Trophoblast cell (in vitro differentiated cells and primary cell): ENCODE results near the gene ANKRD12.

Experiments
- DNase-seq, 2 donors: peaks; one replicate each; pipeline ENCODE4 v3.0.0-alpha.2; 2016
- H2AFZ ChIP-seq: 2 replicates; pipeline ENCODE4 v1.6.1; 2013; ENCODE audit warnings: low read length, moderate library complexity, mild to moderate bottlenecking; ENCODE audit not compliant: insufficient read depth, poor library complexity
- H2AK5ac ChIP-seq: 2 replicates; pipeline ENCODE4 v1.6.1; 2013; ENCODE audit warnings: mild to moderate bottlenecking, low read length
- H2BK120ac ChIP-seq: 2 replicates; pipeline ENCODE4 v1.6.1; 2013; ENCODE audit warnings: low read length, mild to moderate bottlenecking, moderate library complexity; ENCODE audit not compliant: insufficient read depth, poor library complexity
- H2BK12ac ChIP-seq: 2 replicates; pipeline ENCODE4 v1.6.1; 2013; ENCODE audit warnings: mild to moderate bottlenecking, low read length, moderate library complexity
- H2BK5ac ChIP-seq: 2 replicates; pipeline ENCODE4 v1.6.1; 2013; ENCODE audit warnings: low read length, low read depth, moderate library complexity, mild to moderate bottlenecking; ENCODE audit not compliant: poor library complexity
- H3K14ac ChIP-seq: 2 replicates; pipeline ENCODE4 v1.6.1; 2013; ENCODE audit warnings: mild to moderate bottlenecking, low read length
- H3K18ac ChIP-seq: 2 replicates; pipeline ENCODE4 v1.6.1; 2013; ENCODE audit warnings: mild to moderate bottlenecking, low read length
- H3K23ac ChIP-seq: 2 replicates; pipeline ENCODE4 v1.6.1; 2013; ENCODE audit warnings: low read length
- H3K27ac ChIP-seq: 2 replicates; pipeline ENCODE4 v1.5.1; 2013; ENCODE audit warnings: low read depth, mild to moderate bottlenecking, inconsistent platforms, low read length, moderate library complexity
- H3K27me3 ChIP-seq: 2 replicates; pipeline ENCODE4 v1.6.1; 2013; ENCODE audit warnings: inconsistent platforms, mild to moderate bottlenecking, low read length, moderate library complexity; ENCODE audit not compliant: insufficient read depth
- H3K36me3 ChIP-seq, 2 experiments: 1 replicate in 1 of 2; 2 replicates in 1 of 2; pipeline ENCODE4 v1.6.1; 2013; ENCODE audit warnings: low read length in 2 of 2, mild to moderate bottlenecking in 2 of 2, moderate library complexity in 1 of 2; ENCODE audit not compliant: insufficient read depth in 2 of 2, control insufficient read depth in 1 of 2
- H3K4ac ChIP-seq: 2 replicates; pipeline ENCODE4 v1.6.1; 2013; ENCODE audit warnings: low read depth, mild to moderate bottlenecking, low read length, moderate library complexity
- H3K4me1 ChIP-seq, 2 experiments: 1 replicate in 1 of 2; 2 replicates in 1 of 2; pipeline ENCODE4 v1.6.1; 2013; ENCODE audit warnings: low read length in 2 of 2, mild to moderate bottlenecking in 2 of 2, moderate library complexity in 1 of 2; ENCODE audit not compliant: insufficient read depth in 2 of 2, control insufficient read depth in 1 of 2
- H3K4me2 ChIP-seq: 2 replicates; pipeline ENCODE4 v1.6.1; 2013; ENCODE audit warnings: inconsistent platforms, mild to moderate bottlenecking, low read length, moderate library complexity
- H3K4me3 ChIP-seq: 2 replicates; pipeline ENCODE4 v1.5.1; 2013; ENCODE audit warnings: mild to moderate bottlenecking, low read depth, low read length, inconsistent platforms
- H3K79me1 ChIP-seq: one replicate; pipeline ENCODE4 v1.6.1; 2013; ENCODE audit warnings: low read length
- H3K79me2 ChIP-seq: 2 replicates; pipeline ENCODE4 v1.6.1; 2013; ENCODE audit warnings: low read length, mild to moderate bottlenecking; ENCODE audit not compliant: control insufficient read depth, insufficient read depth, poor library complexity
- H3K9ac ChIP-seq: 2 replicates; pipeline ENCODE4 v1.6.1; 2013; ENCODE audit warnings: mild to moderate bottlenecking, low read length
- H3K9me3 ChIP-seq: 2 replicates; pipeline ENCODE4 v1.6.1; 2013; ENCODE audit warnings: low read depth, mild to moderate bottlenecking, control low read depth, inconsistent platforms, low read length; ENCODE audit not compliant: insufficient read depth
- H4K12ac ChIP-seq: 2 replicates; pipeline ENCODE4 v1.6.1; 2013; ENCODE audit warnings: low read depth, mild to moderate bottlenecking, low read length, moderate library complexity
- H4K8ac ChIP-seq: 2 replicates; pipeline ENCODE4 v1.6.1; 2013; ENCODE audit warnings: low read depth, mild to moderate bottlenecking, low read length, moderate library complexity
- H4K91ac ChIP-seq: one replicate; pipeline ENCODE4 v1.6.1; 2013; ENCODE audit warnings: low read depth, mild to moderate bottlenecking, low read length, moderate library complexity
- WGBS: extraction: QIAGEN DNeasy Blood & Tissue Kit; methylation state at CpG from one replicate; pipeline ENCODE4 v1.1.7; 2013; ENCODE audit warnings: missing lambda C conversion rate; ENCODE audit not compliant: insufficient read length, insufficient coverage; ENCODE audit errors: extremely low coverage; 5-methylcytosine and 5-hydroxymethylcytosine counted together

ANKRD12 gene

GRCh38 chr18:9132628-9133027 lies 4.0 kb upstream of the ANKRD12 start:
- no CpG with 5 or more reads among the region's 4 CpGs for WGBS
- Histone ChIP-seq H3K4me2 (no peak overlapping the region), H3K23ac (no peak overlapping the region), H3K14ac (no peak overlapping the region), H3K9ac (peak overlapping the region; percentile 17), H4K12ac (no peak overlapping the region), H3K79me1 (peaks cover 11% of the 10 kb centered on the region), H4K91ac (no peak overlapping the region), H3K79me2 (peaks cover 8% of the 10 kb centered on the region), H3K36me3 (peaks cover 7 to 11% of the 10 kb centered on the region in 2 experiments), H3K4me3 (no peak overlapping the region), H4K8ac (no peak overlapping the region), H3K27me3 (no peaks in the 10 kb centered on the region), H3K18ac (no peak overlapping the region), H3K9me3 (peaks cover 3% of the 10 kb centered on the region), H3K27ac (no peak overlapping the region), H2AK5ac (no peak overlapping the region), H2AFZ (no peak overlapping the region), H2BK120ac (no peak overlapping the region), H2BK5ac (no peak overlapping the region), H3K4me1 (peaks cover 0 to 3% of the 10 kb centered on the region in 2 experiments), H3K4ac (no peak overlapping the region), H2BK12ac (no peak overlapping the region)
- DNase-seq = no peak

- H2BK5ac ChIP-seq = no peak overlapping the region
- peaks cover 0 to 5% of the 10 kb centered on the region in 2 experiments for H3K4me1 ChIP-seq
Observed at GRCh38 chr18:9133225-9133624, 3.4 kb upstream of the ANKRD12 start.

DNA sequence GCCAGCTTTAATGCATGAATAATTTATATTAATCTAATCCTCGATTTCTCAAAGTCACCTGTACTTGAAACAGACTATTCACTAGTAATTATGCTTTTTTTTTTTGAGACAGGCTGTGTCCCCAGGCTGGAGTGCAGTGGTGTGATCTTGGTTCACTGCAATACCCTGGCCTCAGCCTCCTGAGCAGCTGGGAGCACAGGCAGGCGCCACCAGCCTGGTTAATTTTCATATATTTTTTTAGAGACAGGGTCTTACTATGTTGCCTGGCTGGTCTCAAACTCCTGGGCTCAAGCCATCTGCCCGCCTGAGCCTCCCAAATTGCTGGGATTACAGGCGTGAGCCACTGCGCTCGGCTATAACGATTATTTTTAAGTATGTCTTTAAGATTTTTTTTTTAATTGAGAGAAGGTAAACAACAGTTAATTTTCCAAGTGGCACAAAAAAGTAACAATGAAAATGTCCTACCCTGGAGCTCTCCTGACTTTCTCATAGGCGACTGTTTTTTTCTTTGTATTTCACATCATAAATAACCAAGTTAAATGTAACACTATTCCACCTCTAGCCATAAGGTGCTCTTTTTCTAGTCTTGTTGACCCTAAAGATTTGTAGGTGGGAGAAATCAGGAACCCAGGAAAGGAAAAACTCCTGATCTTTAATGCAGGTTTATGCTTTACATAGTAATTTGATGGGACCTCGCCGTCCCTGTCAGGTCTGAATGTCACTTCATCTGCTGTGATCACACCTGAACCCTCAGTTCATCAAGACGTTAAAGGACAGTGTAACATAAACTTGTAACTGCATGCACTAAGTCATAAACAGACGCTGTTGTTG lies 1.3 kb upstream of the ANKRD12 start:
- Histone ChIP-seq H3K27me3 (no peaks in the 10 kb centered on the region), H3K9ac (peak overlapping the region; percentile 23), H3K9me3 (peaks cover 3% of the 10 kb centered on the region), H4K91ac (no peak overlapping the region), H3K79me2 (peaks cover 11% of the 10 kb centered on the region), H3K14ac (no peak overlapping the region), H3K4me2 (peak overlapping the region; percentile 86), H3K4me3 (peak overlapping the region; percentile 89), H2BK5ac (no peak overlapping the region), H3K79me1 (peaks cover 11% of the 10 kb centered on the region), H3K18ac (no peak overlapping the region), H3K4ac (no peak overlapping the region), H2BK120ac (no peak overlapping the region), H3K23ac (no peak overlapping the region), H2AFZ (peak overlapping the region; percentile 61), H2AK5ac (no peak overlapping the region), H3K4me1 (peaks cover 0 to 6% of the 10 kb centered on the region in 2 experiments), H4K8ac (no peak overlapping the region), H3K27ac (peak overlapping the region; percentile 82), H3K36me3 (peaks cover 3 to 6% of the 10 kb centered on the region in 2 experiments), H2BK12ac (no peak overlapping the region), H4K12ac (no peak overlapping the region)
- WGBS = no CpG with 5 or more reads among the region's 12 CpGs
- DNase-seq = no peak

More at GRCh38 chr18:9133225-9133624, 3.4 kb upstream of the ANKRD12 start:
- Histone ChIP-seq H3K4me2 (no peak overlapping the region), H4K8ac (no peak overlapping the region), H3K27me3 (no peaks in the 10 kb centered on the region), H4K91ac (no peak overlapping the region), H3K36me3 (peaks cover 7 to 10% of the 10 kb centered on the region in 2 experiments), H4K12ac (no peak overlapping the region), H3K79me2 (peaks cover 9% of the 10 kb centered on the region), H3K18ac (no peak overlapping the region), H3K79me1 (peaks cover 11% of the 10 kb centered on the region), H3K9ac (no peak overlapping the region), H3K23ac (no peak overlapping the region), H3K27ac (no peak overlapping the region), H3K14ac (no peak overlapping the region), H3K9me3 (peaks cover 3% of the 10 kb centered on the region), H3K4me3 (no peak overlapping the region), H2BK120ac (no peak overlapping the region), H2AFZ (no peak overlapping the region), H2AK5ac (no peak overlapping the region), H2BK12ac (no peak overlapping the region), H3K4ac (no peak overlapping the region)
- DNase-seq = peak; percentile 75 to 76
- no CpG with 5 or more reads among the region's 2 CpGs for WGBS

- H4K8ac ChIP-seq = peak overlapping the region; percentile 82
- H3K4ac ChIP-seq = no peak overlapping the region
- no peak overlapping the region for H3K23ac ChIP-seq
- H3K79me1 ChIP-seq = peaks cover 11% of the 10 kb centered on the region
- no peak overlapping the region for H2BK12ac ChIP-seq
- peak overlapping the region; percentile 20 for H2AK5ac ChIP-seq
- H4K12ac ChIP-seq = peak overlapping the region; percentile 61
- peak overlapping the region; percentile 67 for H3K14ac ChIP-seq
- H3K79me2 ChIP-seq = peaks cover 11% of the 10 kb centered on the region
- peak overlapping the region; percentile 77 for H3K9ac ChIP-seq
- peaks cover 3% of the 10 kb centered on the region for H3K9me3 ChIP-seq
- peak overlapping the region; percentile 61 for H2AFZ ChIP-seq
- H3K4me1 ChIP-seq = peaks cover 0 to 6% of the 10 kb centered on the region in 2 experiments
- peak overlapping the region; percentile 89 for H3K4me3 ChIP-seq
- peak overlapping the region; percentile 71 for H3K18ac ChIP-seq
- H3K27me3 ChIP-seq = no peaks in the 10 kb centered on the region
- WGBS = no CpG with 5 or more reads among the region's 33 CpGs
- peak overlapping the region; percentile 82 for H3K27ac ChIP-seq
- peak overlapping the region; percentile 86 for H3K4me2 ChIP-seq
- peaks cover 3 to 6% of the 10 kb centered on the region in 2 experiments for H3K36me3 ChIP-seq
- peak overlapping the region; percentile 48 for H2BK120ac ChIP-seq
- H2BK5ac ChIP-seq = peak overlapping the region; percentile 67
- peak overlapping the region; percentile 77 for H4K91ac ChIP-seq
- DNase-seq = peak in 1 of 2 donors; percentile 47
Observed at GRCh38 chr18:9135912-9136314, 668 bp upstream of the ANKRD12 start.
